ENCODE measurements around the gene PJVK.

GRCh38 chr2:178401994-178402437 lies 49.2 kb upstream of the PJVK start:
- TF ChIP-seq CTCF (IDR thresholded peaks at IDR 0.05) (no peak), POLR2AphosphoS5 (IDR thresholded peaks at IDR 0.05; ENCODE audit: insufficient read depth in 1 of 2, low read depth in 1 of 2) (no peak)

Data from vagina (tissue), 2 donors.